GM12874 (cell line): ENCODE measurements around the gene TMBIM6.

Experiments used
- CTCF ChIP-seq: IDR thresholded peaks from 2 replicates; pipeline ENCODE4 v1.5.1; 2011; ENCODE audit warnings: low read depth, mild to moderate bottlenecking, control low read depth, low read length, moderate library complexity; ENCODE audit not compliant: insufficient read depth

TMBIM6 gene

GRCh38 chr12:49763006-49763591 is 21.7 kb downstream of the TMBIM6 start:
- TF ChIP-seq CTCF: peak; percentile 77

- TF ChIP-seq CTCF: no peak
Measured at GRCh38 chr12:49764126-49764525, 22.8 kb downstream of the TMBIM6 start.

GRCh38 chr12:49766115-49766455 is 24.7 kb downstream of the TMBIM6 start:
- TF ChIP-seq CTCF: no peak

- no peak for TF ChIP-seq CTCF
Measured at GRCh38 chr12:49767333-49767732, 26.0 kb downstream of the TMBIM6 start.

GRCh38 chr12:49776413-49776812 is 35.1 kb downstream of the TMBIM6 start:
- peak; percentile 80 for TF ChIP-seq CTCF

GRCh38 chr12:49776858-49777257 is 35.5 kb downstream of the TMBIM6 start:
- no peak for TF ChIP-seq CTCF

GRCh38 chr12:49777341-49777740 is 36.0 kb downstream of the TMBIM6 start:
- TF ChIP-seq CTCF: no peak
